A673 (cell line): ENCODE data around the gene PCDHB16. TPM values are rescaled to one million over a fixed set of nuclear protein-coding genes. Genes with fewer than 3 reads are reported as not detected.

ENCODE experiments used
- total RNA-seq: library from RNA; stranded (reverse); gene quantifications from 2 replicates; pipeline ENCODE4 v1.2.3, GENCODE V29; 2021

Gene PCDHB16
- total RNA-seq, 1 experiment from 2014 or later, result 11.3 TPM

Other genes with a start within 250 kb of the PCDHB16 start
- gene PCDHAC2, start 215.9 kb upstream of the PCDHB16 start, total RNA-seq, result 6.8 and 7.1 TPM in 2 replicates
- gene PCDHB1, start 131.0 kb upstream of the PCDHB16 start, total RNA-seq, result 0.04 and 0.06 TPM in 2 replicates
- 31.3 and 35.0 TPM in 2 replicates for gene PCDHB2, start 87.8 kb upstream of the PCDHB16 start, total RNA-seq
- gene PCDHB3, start 81.9 kb upstream of the PCDHB16 start, total RNA-seq, result 2.6 and 4.9 TPM in 2 replicates
- gene PCDHB4, start 60.6 kb upstream of the PCDHB16 start, total RNA-seq, result 2.4 and 2.7 TPM in 2 replicates
- 21.0 and 23.6 TPM in 2 replicates for gene PCDHB5, start 47.2 kb upstream of the PCDHB16 start, total RNA-seq
- 7.3 and 9.1 TPM in 2 replicates for gene PCDHB6, start 32.3 kb upstream of the PCDHB16 start, total RNA-seq
- gene PCDHB7, start 9.7 kb upstream of the PCDHB16 start, total RNA-seq, result 2.0 and 2.3 TPM in 2 replicates
- 7.7 and 8.5 TPM in 2 replicates for gene PCDHB8, start 4.6 kb upstream of the PCDHB16 start, total RNA-seq
- 5.6 and 7.9 TPM in 2 replicates for gene PCDHB9, start 4.8 kb downstream of the PCDHB16 start, total RNA-seq
- 2.7 and 2.8 TPM in 2 replicates for gene PCDHB10, start 10.0 kb downstream of the PCDHB16 start, total RNA-seq
- 14.2 and 15.3 TPM in 2 replicates for gene PCDHB11, start 17.2 kb downstream of the PCDHB16 start, total RNA-seq
- gene PCDHB12, start 26.3 kb downstream of the PCDHB16 start, total RNA-seq, result 5.1 and 6.7 TPM in 2 replicates
- 1.8 and 2.5 TPM in 2 replicates for gene PCDHB13, start 31.5 kb downstream of the PCDHB16 start, total RNA-seq
- 6.9 and 7.4 TPM in 2 replicates for gene PCDHB14, start 41.0 kb downstream of the PCDHB16 start, total RNA-seq
- 1.2 and 2.3 TPM in 2 replicates for gene PCDHB15, start 63.0 kb downstream of the PCDHB16 start, total RNA-seq
- 0.88 and 1.0 TPM in 2 replicates for gene SLC25A2, start 121.7 kb downstream of the PCDHB16 start, total RNA-seq
- 73.4 and 78.3 TPM in 2 replicates for gene TAF7, start 138.4 kb downstream of the PCDHB16 start, total RNA-seq
- gene PCDHGA1, start 148.1 kb downstream of the PCDHB16 start, total RNA-seq, result 2.2 and 2.3 TPM in 2 replicates
- 1.5 and 1.8 TPM in 2 replicates for gene PCDHGA2, start 156.4 kb downstream of the PCDHB16 start, total RNA-seq
- 0.85 and 0.97 TPM in 2 replicates for gene PCDHGA3, start 161.4 kb downstream of the PCDHB16 start, total RNA-seq
- gene PCDHGB1, start 167.7 kb downstream of the PCDHB16 start, total RNA-seq, result 7.6 TPM in 2 replicates
- gene PCDHGA4, start 172.6 kb downstream of the PCDHB16 start, total RNA-seq, result 2.9 and 3.5 TPM in 2 replicates
- 6.2 and 6.5 TPM in 2 replicates for gene PCDHGB2, start 177.6 kb downstream of the PCDHB16 start, total RNA-seq
- gene PCDHGA5, start 181.8 kb downstream of the PCDHB16 start, total RNA-seq, result 2.4 and 2.6 TPM in 2 replicates
- gene PCDHGB3, start 187.9 kb downstream of the PCDHB16 start, total RNA-seq, result 3.3 and 3.4 TPM in 2 replicates
- gene PCDHGA6, start 191.5 kb downstream of the PCDHB16 start, total RNA-seq, result 20.2 and 21.6 TPM in 2 replicates
- 9.6 and 10.9 TPM in 2 replicates for gene PCDHGA7, start 200.4 kb downstream of the PCDHB16 start, total RNA-seq
- gene PCDHGB4, start 205.3 kb downstream of the PCDHB16 start, total RNA-seq, result 2.5 and 3.3 TPM in 2 replicates
- gene PCDHGA8, start 210.2 kb downstream of the PCDHB16 start, total RNA-seq, result 2.2 and 2.6 TPM in 2 replicates
- 43.3 and 45.0 TPM in 2 replicates for gene PCDHGB5, start 215.6 kb downstream of the PCDHB16 start, total RNA-seq
- 5.0 and 6.6 TPM in 2 replicates for gene PCDHGA9, start 220.4 kb downstream of the PCDHB16 start, total RNA-seq
- 4.5 and 4.6 TPM in 2 replicates for gene PCDHGB6, start 225.6 kb downstream of the PCDHB16 start, total RNA-seq
- gene PCDHGA10, start 230.6 kb downstream of the PCDHB16 start, total RNA-seq, result 3.6 TPM in 2 replicates
- gene PCDHGB7, start 235.3 kb downstream of the PCDHB16 start, total RNA-seq, result 3.7 and 4.0 TPM in 2 replicates
- 34.9 and 35.5 TPM in 2 replicates for gene PCDHGA11, start 238.7 kb downstream of the PCDHB16 start, total RNA-seq
- 3.5 and 3.6 TPM in 2 replicates for gene PCDHGA12, start 248.1 kb downstream of the PCDHB16 start, total RNA-seq